Left cardiac atrium (tissue), 4 donors: ENCODE results near the gene GNB1. TPM values are rescaled to one million over a fixed set of nuclear protein-coding genes. Genes with fewer than 3 reads are reported as not detected.
"Not testable (repeated sequence)": the region's sequence is repeated elsewhere in the genome, so short reads cannot be mapped to it uniquely, and the experiment has no call there.

Experiments
- ATAC-seq, 2 donors: fragments of 200-7000 bp; cut with Tn5 transposase; one replicate each; pipeline ENCODE4 v1.9.1; 2020; ENCODE audit warnings: mild to moderate bottlenecking in 2 of 2, moderate library complexity in 2 of 2
- DNase-seq: peaks from one replicate; pipeline ENCODE4 v3.0.0-alpha.2; 2020
- intact Hi-C, 2 donors: fragments of 100-400 bp; cut with DNase I; formaldehyde crosslinking; loops; one replicate each; pipeline versions ENCODE4 v1.14.1 to v1.15.1; 2022 to 2023
- total RNA-seq, 2 donors: library from RNA; stranded (reverse); fragmentation: NEBNext Ultra II Directional; extraction: Animal tissue kit (Norgen Biotek cat#: 25700); gene quantifications; one replicate each; pipeline ENCODE4 v1.2.1, GENCODE V29; 2021
- donor health status: DM: no; HTN: yes; CAD: no.
- donor health status: DM: no; HTN: yes; CAD: no; lungs with severe emphysema.
- donor health status: DM: yes; HTN: yes; CAD: no.
- donor health status: Dilated cardiomyopathy.

Gene GNB1
- total RNA-seq, 2 donors from 2014 or later, result 188 to 206 TPM

GRCh38 chr1:1874901-1875300, 16.0 kb downstream of the GNB1 start:
- ATAC-seq (no peak), DNase-seq (no peak)
- intact Hi-C loops, result no loop called here

DNA sequence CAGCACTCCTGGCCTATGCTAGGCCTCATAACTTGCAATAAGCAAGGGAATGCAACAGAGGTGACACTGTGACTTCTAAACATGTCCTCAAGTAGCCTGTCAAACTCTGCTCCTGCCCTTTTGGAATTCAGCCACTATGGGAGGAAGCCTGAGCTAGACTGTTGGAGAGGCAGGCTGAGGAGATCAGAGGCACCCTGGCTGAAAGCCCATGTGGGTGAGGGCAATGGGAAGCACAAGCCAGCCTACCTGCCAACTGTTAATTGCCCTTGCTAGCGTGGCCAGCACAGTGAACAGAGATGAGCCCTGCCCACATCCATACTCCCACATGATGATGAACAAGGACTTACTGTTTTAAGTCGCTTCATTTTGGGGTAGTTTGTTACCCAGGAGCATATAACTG, 17.7 kb downstream of the GNB1 start:
- intact Hi-C loops, result no loop called here
- ATAC-seq (peak; percentile 89 to 94), DNase-seq (peak; percentile 66)

GRCh38 chr1:1872329-1872994, 18.4 kb downstream of the GNB1 start:
- no peak for DNase-seq
- intact Hi-C loops, result no loop called here
- peak in 1 of 2 donors; percentile 4 for ATAC-seq

- ATAC-seq (no peak), DNase-seq (no peak)
- intact Hi-C loops, result no loop called here
Measured at GRCh38 chr1:1869469-1869868, 21.4 kb downstream of the GNB1 start.

- no peak for DNase-seq
Measured at GRCh38 chr1:1867164-1867563, 23.7 kb downstream of the GNB1 start.

DNA sequence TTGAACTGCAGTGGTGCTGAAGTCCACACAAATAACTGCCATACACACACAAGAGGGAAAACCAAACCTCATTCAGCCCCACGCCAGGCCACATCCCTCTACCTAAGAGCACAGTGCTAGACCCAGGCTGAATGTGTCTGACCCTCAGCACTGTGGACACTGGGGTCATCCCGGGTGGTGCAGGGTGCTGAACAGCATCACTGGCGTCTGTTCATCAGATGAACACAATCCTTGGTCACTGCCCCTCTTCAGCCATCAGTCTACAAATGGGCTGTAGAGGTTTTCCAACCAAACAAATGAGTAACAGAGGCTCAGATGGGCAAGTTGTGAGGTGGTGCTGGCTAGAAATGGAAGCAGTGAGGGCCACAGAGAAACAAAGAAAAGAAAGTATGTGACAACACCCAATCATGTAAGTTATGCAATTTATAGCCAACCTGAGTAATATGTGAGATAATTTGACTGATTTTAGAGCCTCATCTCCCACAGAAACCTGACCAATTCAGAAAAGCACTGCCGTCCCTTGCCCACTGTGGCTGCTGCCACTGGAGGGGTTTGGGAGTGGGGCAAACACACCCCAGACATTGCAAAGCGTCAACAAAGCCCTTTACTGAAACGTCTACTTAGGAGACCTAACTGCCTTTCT, 27.9 kb downstream of the GNB1 start:
- intact Hi-C loops, result no loop called here
- ATAC-seq (no peak), DNase-seq (no peak)

More at GRCh38 chr1:1867164-1867563, 23.7 kb downstream of the GNB1 start:
- intact Hi-C loops, result no loop called here
- no peak for ATAC-seq

- intact Hi-C loops, DNase-seq, ATAC-seq: not testable (repeated sequence)
Measured at GRCh38 chr1:1861761-1862310, 29.1 kb downstream of the GNB1 start.

- DNase-seq (no peak), ATAC-seq (no peak)
- intact Hi-C loops, result no loop called here
Measured at GRCh38 chr1:1861339-1861730, 29.6 kb downstream of the GNB1 start.

DNA sequence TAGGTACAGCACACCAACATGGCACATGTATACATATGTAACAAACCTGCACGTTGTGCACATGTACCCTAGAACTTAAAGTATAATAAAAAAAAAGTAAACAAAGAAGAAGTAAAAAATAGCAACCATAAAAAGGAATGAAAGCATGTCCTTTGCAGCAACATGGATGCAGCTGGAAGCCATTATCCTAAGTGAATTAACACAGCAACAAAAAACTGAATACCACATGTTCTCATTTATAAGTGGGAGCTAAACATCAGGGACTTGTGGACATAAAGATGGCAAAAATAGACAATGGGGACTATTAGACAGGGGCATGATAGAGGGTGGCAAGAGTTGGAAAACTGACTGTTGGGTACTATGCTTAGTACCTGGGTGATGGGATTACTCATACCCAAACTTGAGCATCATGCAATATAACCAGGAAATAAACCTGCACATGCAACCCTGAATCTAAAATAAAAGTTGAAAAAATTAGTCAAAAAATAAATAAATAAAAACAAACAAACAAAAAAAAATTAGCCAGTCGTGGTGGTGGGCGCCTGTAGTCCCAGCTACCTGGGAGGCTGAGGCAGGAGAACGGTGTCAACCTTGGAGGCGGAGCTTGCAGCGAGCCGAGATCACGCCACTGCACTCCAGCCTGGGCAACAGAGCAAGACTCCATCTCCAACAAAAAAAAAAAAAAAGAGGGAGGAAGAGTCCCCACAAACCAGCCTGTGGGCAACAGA, 30.8 kb downstream of the GNB1 start:
- intact Hi-C loops, result not testable (repeated sequence)

DNA sequence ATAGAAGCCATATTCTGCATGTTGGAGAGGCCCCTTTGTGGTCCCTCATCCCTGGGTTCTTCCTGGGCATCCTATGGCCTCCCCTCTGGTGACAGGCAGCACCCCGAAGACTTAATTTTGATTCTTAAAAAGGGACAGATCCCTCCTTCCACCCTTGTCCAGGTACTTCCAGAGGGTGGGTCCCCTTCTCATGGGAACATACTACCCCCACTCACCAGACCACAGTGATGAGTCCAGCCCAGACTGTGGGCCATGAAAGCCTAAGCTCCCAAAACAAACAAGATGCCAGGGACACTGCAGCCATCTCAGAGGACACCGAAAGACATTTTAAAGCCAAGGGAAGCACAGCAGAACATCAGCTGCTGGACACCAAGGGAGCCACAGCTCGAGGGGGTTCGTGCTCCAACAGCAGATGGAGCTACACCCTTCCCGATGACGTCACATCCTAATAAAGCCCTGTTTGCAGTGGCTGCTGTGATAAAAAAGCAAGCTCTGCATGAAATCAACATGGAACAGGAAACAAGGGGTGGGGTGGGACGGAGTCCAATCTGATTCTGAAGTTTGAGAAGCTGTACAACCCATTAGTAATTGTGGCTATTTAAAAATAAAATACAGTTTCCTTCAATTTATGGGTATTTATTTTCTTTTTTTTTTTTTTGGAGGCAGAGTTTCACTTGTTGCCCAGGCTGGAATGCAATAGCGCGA, 32.4 kb downstream of the GNB1 start:
- DNase-seq (peak; percentile 88), ATAC-seq (peak; percentile 83 to 89)
- intact Hi-C loops, result no loop called here

More for the DNA sequence above, 30.8 kb downstream of the GNB1 start:
- not testable (repeated sequence) for ATAC-seq, DNase-seq

GRCh38 chr1:1857096-1857703, 33.7 kb downstream of the GNB1 start:
- DNase-seq, result no peak
- intact Hi-C loops, result no loop called here
- ATAC-seq, result peak in 1 of 2 donors; percentile 21

DNA sequence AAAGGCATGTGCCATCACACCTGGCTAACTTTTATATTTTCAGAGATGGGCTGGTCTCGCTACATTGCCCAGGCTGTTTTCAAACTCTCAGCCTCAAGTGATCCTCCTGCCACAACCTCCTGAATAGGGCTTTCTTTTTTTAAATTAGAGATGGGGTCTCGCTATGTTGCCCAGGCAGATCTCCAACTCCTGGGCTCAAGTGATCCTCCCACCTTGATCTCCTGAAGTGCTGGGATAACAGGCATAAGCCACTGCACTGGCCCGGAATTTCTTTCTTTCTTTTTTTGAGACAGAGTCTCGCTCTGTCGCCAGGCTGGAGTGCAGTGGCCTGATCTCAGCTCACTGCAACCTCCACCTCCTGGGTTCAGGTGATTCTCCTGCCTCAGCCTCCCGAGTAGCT, 34.7 kb downstream of the GNB1 start:
- ATAC-seq, DNase-seq, intact Hi-C loops: not testable (repeated sequence)

GRCh38 chr1:1853593-1854257, 37.2 kb downstream of the GNB1 start:
- ATAC-seq, result no peak
- intact Hi-C loops, result no loop called here
- DNase-seq, result no peak

- DNase-seq (no peak), ATAC-seq (peak in 1 of 2 donors; percentile 42)
- intact Hi-C loops, result no loop called here
Measured at GRCh38 chr1:1852619-1853414, 38.1 kb downstream of the GNB1 start.

GRCh38 chr1:1847890-1848289, 43.0 kb downstream of the GNB1 start:
- DNase-seq, result no peak
- peak in 1 of 2 donors; percentile 5 for ATAC-seq
- intact Hi-C loops, result no loop called here

- intact Hi-C loops, result no loop called here
- ATAC-seq, result peak; percentile 71 to 73
- DNase-seq, result no peak
Measured at GRCh38 chr1:1847061-1847850, 43.6 kb downstream of the GNB1 start.

DNA sequence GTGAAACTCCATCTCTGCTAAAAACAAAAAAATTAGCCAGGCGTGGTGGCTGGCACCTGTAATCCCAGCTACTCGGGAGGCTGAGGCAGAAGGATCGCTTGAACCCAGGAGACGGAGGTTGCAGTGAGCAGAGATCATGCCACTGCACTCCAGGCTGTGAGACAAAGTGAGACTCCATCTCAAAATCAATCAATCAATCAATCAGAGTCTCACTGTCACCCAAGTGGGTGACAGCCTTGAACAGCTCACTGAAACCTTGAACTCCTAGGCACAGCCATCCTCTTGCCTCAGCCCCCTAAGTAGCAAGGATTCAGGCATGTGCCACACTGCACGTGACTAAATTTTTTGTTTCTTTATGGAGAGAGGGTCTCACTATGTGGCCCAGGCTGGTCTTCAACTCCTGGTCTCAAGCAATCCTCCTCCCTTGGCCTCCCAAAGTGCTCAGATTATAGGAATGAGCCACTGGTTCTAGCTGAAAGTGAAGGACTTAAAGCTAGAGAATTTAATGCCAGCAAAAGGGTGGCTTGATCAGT, 44.4 kb downstream of the GNB1 start:
- intact Hi-C loops, result no loop called here
- no peak for ATAC-seq
- no peak for DNase-seq
